Ishikawa (cell line): ENCODE measurements around the gene TTC39A.
A peak's percentile ranks its signal among the peaks of the same experiment; 100 is the strongest.

Experiments used
- CEBPB ChIP-seq: IDR thresholded peaks from 2 replicates; pipeline ENCODE4 v1.6.1; 2012
- CREB1 ChIP-seq: IDR thresholded peaks from 2 replicates; pipeline ENCODE4 v1.6.1; 2012; ENCODE audit warnings: low read depth
- EGR1 ChIP-seq: IDR thresholded peaks from 2 replicates; pipeline ENCODE4 v1.6.1; 2012
- EP300 ChIP-seq: IDR thresholded peaks from 2 replicates; pipeline ENCODE4 v1.6.1; 2012; ENCODE audit warnings: borderline replicate concordance
- FOXM1 ChIP-seq: IDR thresholded peaks from 2 replicates; pipeline ENCODE4 v1.6.1; 2012; ENCODE audit warnings: low read depth, borderline replicate concordance
- NFIC ChIP-seq: IDR thresholded peaks from 2 replicates; pipeline ENCODE4 v1.6.1; 2012
- RAD21 ChIP-seq: IDR thresholded peaks from 2 replicates; pipeline ENCODE4 v1.6.1; 2012; ENCODE audit warnings: low read depth
- TAF1 ChIP-seq: IDR thresholded peaks from 2 replicates; pipeline ENCODE4 v1.6.1; 2012; ENCODE audit warnings: low read depth, mild to moderate bottlenecking
- TCF12 ChIP-seq: IDR thresholded peaks from 2 replicates; pipeline ENCODE4 v1.6.1; 2012; ENCODE audit warnings: low read depth
- TEAD4 ChIP-seq: IDR thresholded peaks from 2 replicates; pipeline ENCODE4 v1.6.1; 2012
- YY1 ChIP-seq: IDR thresholded peaks from 2 replicates; pipeline ENCODE4 v1.6.1; 2012; ENCODE audit warnings: low read depth
- ZBTB7A ChIP-seq: IDR thresholded peaks from 2 replicates; pipeline ENCODE4 v1.6.1; 2012; ENCODE audit warnings: low read depth
- TF ChIP-seq, protein P1 (sequence below): IDR thresholded peaks from 2 replicates; pipeline ENCODE4 v1.6.1; 2012
- TF ChIP-seq, protein P2 (sequence below): IDR thresholded peaks from 2 replicates; pipeline ENCODE4 v1.6.1; 2012; ENCODE audit warnings: low read depth, mild to moderate bottlenecking
- TF ChIP-seq, protein P3 (sequence below): IDR thresholded peaks from 2 replicates; pipeline ENCODE4 v1.6.1; 2012

Gene TTC39A

GRCh38 chr1:51297401-51298321 is 32.7 kb downstream of the TTC39A start:
- TF ChIP-seq ZBTB7A: no peak
- TF ChIP-seq, protein P1, sequence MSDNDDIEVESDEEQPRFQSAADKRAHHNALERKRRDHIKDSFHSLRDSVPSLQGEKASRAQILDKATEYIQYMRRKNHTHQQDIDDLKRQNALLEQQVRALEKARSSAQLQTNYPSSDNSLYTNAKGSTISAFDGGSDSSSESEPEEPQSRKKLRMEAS: no peak
- TF ChIP-seq YY1: no peak
- TF ChIP-seq CEBPB: no peak
- TF ChIP-seq, protein P2, sequence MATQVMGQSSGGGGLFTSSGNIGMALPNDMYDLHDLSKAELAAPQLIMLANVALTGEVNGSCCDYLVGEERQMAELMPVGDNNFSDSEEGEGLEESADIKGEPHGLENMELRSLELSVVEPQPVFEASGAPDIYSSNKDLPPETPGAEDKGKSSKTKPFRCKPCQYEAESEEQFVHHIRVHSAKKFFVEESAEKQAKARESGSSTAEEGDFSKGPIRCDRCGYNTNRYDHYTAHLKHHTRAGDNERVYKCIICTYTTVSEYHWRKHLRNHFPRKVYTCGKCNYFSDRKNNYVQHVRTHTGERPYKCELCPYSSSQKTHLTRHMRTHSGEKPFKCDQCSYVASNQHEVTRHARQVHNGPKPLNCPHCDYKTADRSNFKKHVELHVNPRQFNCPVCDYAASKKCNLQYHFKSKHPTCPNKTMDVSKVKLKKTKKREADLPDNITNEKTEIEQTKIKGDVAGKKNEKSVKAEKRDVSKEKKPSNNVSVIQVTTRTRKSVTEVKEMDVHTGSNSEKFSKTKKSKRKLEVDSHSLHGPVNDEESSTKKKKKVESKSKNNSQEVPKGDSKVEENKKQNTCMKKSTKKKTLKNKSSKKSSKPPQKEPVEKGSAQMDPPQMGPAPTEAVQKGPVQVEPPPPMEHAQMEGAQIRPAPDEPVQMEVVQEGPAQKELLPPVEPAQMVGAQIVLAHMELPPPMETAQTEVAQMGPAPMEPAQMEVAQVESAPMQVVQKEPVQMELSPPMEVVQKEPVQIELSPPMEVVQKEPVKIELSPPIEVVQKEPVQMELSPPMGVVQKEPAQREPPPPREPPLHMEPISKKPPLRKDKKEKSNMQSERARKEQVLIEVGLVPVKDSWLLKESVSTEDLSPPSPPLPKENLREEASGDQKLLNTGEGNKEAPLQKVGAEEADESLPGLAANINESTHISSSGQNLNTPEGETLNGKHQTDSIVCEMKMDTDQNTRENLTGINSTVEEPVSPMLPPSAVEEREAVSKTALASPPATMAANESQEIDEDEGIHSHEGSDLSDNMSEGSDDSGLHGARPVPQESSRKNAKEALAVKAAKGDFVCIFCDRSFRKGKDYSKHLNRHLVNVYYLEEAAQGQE: no peak
- no peak for TF ChIP-seq EP300
- TF ChIP-seq TAF1: no peak
- TF ChIP-seq, protein P3, sequence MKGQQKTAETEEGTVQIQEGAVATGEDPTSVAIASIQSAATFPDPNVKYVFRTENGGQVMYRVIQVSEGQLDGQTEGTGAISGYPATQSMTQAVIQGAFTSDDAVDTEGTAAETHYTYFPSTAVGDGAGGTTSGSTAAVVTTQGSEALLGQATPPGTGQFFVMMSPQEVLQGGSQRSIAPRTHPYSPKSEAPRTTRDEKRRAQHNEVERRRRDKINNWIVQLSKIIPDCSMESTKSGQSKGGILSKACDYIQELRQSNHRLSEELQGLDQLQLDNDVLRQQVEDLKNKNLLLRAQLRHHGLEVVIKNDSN: no peak
- TF ChIP-seq CREB1: no peak
- TF ChIP-seq RAD21: no peak
- no peak for TF ChIP-seq EGR1
- TF ChIP-seq FOXM1: no peak
- no peak for TF ChIP-seq TEAD4
- no peak for TF ChIP-seq TCF12
- no peak for TF ChIP-seq NFIC

DNA sequence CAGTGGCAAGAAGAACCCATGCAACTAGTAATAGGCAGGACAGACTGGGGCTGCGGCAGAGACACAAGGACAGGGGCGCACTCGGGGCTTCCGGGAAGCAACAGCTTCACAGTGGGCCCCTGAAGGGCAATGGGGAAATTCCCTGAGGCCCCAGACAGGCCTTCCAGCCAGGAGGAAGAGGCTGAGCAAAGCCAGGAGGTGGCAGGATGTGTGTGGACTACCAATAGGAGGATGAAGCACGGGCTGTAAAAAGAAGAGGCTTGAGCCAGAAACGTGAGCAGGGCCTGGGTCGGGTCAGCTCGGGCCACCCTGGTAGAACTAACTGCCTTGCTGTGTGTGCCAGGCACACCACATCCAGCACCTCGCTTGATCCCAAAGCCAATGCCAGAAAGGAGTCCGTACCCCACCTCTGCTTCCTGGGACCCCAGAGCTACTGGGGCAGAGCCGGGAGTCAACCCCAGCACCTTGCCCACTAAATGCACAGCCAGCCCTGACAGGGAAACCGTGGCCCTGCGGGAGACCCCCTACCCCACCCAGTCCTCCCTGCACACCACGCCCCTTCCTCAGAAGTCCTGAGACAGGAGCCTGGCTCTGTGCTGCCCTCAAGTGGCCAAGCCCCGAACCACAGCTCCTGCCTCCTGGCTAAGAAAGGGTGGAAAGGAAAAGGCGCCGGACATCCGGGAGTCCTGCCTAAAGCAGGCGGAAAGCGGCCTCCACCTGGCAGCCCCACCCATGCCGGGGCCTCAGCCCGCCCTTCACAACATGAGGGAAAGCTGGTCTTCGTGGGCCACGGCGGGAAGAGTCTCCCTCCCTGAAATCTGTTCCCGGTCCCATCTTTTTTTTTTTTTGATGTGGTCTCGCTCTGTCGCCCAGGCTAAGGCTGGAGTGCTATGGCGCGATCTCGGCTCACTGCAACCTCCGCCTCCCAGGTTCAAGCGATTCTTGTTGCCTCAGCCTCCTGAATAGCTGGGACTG is 33.7 kb downstream of the TTC39A start:
- TF ChIP-seq CEBPB: no peak
- peak; percentile 36 for TF ChIP-seq TCF12
- TF ChIP-seq EP300: peak; percentile 25; the same call in 1 of the 2 replicates
- peak; percentile 91 for TF ChIP-seq ZBTB7A
- TF ChIP-seq, protein P3: no peak
- TF ChIP-seq NFIC: no peak
- peak; percentile 79 for TF ChIP-seq RAD21
- no peak for TF ChIP-seq TAF1
- no peak for TF ChIP-seq FOXM1
- TF ChIP-seq, protein P1: peak; percentile 93
- peak; percentile 25; the same call in 1 of the 2 replicates for TF ChIP-seq TEAD4

- TF ChIP-seq FOXM1: no peak
- TF ChIP-seq EGR1: no peak
- no peak for TF ChIP-seq RAD21
- TF ChIP-seq TCF12: no peak
- no peak for TF ChIP-seq ZBTB7A
- no peak for TF ChIP-seq TEAD4
- TF ChIP-seq, protein P1: no peak
- TF ChIP-seq TAF1: no peak
- TF ChIP-seq NFIC: no peak
- TF ChIP-seq CREB1: no peak
- no peak for TF ChIP-seq CEBPB
- TF ChIP-seq, protein P2: no peak
- TF ChIP-seq, protein P3: no peak
- TF ChIP-seq EP300: no peak
- TF ChIP-seq YY1: no peak
Observed at GRCh38 chr1:51295926-51296325, 34.4 kb downstream of the TTC39A start.

DNA sequence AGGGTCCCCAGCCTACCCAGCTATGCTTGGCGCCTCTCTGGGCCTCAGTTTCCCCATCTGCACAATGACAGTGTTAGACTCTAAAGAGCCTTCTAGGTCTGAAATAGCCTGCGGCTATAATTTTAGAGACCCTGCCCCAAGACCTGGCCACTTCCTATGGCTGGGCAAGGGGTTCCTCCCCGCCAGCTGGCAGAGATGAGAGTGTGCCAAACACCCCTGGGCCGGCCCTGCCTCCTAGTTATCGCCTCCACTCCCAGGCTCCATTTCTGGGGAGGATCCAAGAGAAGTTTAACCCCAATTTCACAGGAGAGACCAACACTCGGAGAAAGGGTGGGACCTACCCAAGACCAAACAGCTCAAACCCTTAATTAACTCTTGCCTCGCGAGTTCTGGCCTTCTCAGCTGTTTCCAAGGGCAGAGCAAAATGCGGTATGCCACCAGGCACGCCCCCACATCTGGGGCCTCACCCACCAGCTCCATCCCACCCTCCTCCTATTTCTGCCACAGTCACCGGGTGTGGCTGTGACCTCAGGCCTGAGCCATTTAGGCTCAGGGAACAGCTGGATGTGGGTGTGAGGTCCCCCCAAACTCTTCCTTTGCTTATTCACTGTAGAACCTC is 35.7 kb downstream of the TTC39A start:
- TF ChIP-seq, protein P2: no peak
- TF ChIP-seq, protein P3: no peak
- no peak for TF ChIP-seq EP300
- no peak for TF ChIP-seq CREB1
- no peak for TF ChIP-seq FOXM1
